CD4-positive, alpha-beta T cell treated with Interleukin-21 for 1 hour (primary cell): ENCODE results near the gene DIAPH2.

ENCODE experiments used
- DNase-seq: peaks from one replicate; pipeline ENCODE4 v3.0.0-alpha.2; 2020

DIAPH2 gene

DNA sequence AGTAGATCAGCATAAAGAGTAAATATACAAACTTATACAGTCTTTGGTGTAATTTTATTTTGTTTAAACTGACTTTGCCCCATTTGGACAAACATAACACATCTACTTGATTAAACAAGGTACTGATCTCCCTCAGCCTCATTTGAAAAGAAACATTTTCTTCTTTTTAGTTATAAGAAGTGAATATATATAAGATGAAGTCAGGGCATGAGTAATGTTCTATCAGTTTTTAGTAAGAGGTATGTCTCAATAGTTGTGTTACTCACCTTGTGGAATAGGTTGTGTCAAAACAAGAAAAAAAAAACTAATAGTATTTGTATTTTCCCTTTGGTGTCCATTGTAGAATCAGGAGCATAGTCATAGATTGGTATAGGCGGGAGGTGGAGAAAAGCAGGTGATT lies 526.4 kb downstream of the DIAPH2 start:
- no peak for DNase-seq

- DNase-seq, result no peak
These were observed 530.5 kb downstream of the DIAPH2 start for GRCh38 chrX:97215186-97215585.

- no peak for DNase-seq
These were observed 539.5 kb downstream of the DIAPH2 start for GRCh38 chrX:97224148-97224547.

- no peak for DNase-seq
These were observed 544.7 kb downstream of the DIAPH2 start for GRCh38 chrX:97229318-97229717.

DNA sequence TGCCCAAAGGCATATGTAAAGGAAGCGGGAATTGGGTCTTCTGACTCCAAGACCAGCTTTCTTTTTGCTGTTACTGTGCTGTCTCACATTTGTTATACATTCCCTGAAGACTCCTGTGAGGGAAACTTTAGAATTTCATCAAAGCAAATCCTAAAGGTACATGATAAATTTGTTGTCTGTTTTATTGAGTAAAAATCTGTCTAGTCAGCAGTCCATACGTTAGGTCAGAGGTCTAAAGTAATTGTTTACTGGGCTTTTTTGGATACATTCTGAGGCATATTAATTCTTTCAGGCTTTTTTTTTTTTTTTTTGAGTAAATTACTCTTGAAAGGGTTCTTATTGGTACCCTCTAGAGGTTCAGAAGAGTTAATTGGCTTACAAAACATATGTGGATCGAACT lies 546.3 kb downstream of the DIAPH2 start:
- no peak for DNase-seq

- DNase-seq, result no peak
These were observed 549.9 kb downstream of the DIAPH2 start for GRCh38 chrX:97234471-97235081.

DNA sequence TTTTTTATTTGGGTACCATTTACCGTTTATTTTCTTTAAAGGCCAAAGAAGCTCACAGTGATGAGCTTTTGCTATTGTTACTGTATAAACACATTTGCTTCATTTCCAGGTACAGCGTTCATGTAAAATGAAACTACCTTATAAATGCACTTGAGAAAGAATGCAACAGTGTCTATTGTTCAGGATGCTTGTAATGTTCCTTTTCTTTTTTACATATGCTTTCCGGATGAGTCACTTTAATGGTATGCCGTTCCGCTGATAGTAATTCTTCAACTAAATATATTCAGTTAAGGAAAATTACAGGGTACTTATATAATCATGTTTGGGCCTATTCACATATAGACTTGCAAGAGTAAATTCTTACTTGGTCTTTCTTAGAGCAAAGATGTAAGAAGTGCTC lies 554.0 kb downstream of the DIAPH2 start:
- no peak for DNase-seq

DNA sequence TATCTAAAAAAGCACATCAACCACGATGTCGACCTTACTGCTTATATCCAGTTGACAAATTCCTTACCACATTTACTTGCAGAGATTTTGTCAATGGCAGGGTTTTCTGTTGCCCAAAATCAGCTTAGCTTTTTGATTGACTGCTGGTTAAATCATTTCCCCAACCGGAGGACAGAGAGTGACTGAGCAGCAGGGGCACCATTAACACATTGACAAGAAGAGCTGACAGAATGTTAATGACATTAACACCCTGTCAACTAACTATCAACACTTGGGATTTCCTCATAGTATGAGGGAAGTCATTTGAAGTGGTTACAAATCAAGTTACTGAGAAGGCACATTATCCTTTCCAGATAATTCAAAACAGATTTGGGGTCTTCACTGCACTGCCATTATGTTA lies 567.5 kb downstream of the DIAPH2 start:
- DNase-seq, result no peak

GRCh38 chrX:97260679-97261078 lies 576.0 kb downstream of the DIAPH2 start:
- DNase-seq, result no peak

DNA sequence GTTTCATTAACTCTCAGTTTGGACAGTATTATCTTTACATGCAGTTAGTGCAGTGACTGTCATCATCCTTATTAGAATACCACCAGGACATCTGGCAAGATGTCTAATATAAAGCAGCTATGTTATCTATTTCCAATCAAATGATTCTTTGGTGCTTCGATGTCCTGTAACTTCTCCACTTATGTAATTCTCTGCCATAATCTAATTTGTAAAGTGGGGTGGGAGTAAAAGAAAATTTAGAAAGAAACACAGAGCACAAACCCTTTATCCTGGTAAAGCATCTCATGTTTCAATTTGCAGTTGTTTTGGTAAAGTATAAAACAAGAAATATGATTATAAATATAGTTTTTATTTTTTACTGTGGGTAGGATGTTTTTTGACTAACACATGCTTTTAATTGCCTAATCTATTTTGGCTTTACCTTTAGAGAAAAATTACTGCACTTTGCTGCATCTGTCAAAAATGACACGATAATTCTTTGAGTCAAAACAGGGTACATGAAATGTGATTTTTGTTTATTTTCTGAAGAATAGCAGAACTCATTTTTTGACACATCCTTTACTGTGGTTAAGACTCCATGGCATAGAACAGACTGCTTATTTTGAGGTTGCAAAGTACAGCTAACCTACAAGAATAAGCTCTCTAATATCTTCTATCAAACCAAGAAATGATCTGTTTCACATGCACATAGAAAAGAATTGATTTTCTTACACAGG lies 581.9 kb downstream of the DIAPH2 start:
- no peak for DNase-seq

DNA sequence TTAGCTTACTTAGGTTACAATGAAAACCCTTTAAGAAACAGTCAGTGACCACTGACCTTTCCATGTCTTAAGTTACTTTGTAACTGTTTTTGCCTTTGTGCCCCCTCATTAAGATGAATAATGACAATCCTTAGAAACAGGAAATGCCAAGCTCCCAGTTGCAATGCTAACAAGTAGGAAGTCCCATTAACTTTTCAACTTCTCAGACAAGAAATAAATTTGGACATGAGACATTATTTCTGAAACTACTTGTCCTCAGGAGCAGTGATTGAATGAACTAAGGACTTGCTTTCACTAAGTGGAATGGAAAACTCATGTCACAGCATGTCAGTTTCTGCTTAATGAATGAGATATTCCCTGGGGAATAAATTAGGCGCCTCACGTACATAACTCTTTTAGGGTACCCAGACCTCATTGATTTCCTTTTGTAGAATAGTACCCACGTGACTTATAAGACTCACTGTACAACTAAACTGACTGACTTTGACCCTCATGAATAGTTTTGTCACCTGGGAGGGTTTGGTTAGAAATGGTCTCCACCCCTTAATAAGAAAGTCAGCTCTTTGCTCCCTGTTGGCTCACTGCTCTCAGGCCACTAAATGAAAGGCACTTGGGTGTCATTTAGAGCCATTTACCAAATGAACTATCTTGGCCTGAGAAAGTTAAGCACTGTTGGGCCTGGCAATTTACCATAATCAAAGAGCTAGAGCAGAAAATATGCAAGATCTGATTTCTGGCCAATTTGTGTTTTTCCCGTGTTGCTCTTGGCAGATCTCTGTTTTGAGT lies 582.9 kb downstream of the DIAPH2 start:
- DNase-seq, result no peak

- no peak for DNase-seq
These were observed 583.6 kb downstream of the DIAPH2 start for GRCh38 chrX:97268182-97268680.

DNA sequence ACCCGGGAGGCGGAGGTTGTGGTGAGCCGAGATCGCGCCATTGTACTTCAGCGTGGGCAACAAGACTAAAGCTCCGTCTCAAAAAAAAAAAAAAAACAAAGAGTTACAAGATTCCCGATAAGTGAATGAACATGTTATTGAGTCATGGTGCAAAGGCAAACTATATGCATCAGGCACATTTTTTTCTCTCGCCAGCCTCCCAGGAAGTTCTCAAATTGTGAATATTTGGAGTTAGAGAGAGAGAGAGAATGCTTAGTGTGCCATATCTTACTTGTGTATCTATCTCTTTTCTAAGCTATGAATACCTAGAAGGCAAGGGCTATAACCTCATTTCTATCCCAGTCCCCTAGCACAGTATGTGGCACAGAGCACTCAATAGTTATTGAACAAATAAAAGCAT lies 599.9 kb downstream of the DIAPH2 start:
- no peak for DNase-seq

DNA sequence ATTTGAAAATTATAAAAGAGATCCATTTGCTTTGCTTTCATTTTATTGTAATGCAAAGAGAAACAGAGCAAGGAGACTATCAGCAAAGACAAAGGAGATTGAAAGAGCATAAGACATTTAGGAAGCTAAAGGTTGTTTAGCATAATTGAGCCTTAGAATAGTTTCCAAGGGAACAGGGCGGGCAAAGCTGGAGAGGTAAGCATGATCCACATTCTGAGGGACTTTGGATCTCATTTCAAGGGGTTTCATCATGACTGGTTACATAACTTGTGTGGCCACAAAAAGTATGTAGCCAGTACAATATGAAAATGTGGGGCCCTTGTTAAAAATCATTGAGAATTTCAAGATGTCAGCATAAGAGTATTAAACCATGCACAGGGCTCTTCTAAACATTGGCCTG lies 605.6 kb downstream of the DIAPH2 start:
- no peak for DNase-seq

GRCh38 chrX:97294041-97294440 lies 609.4 kb downstream of the DIAPH2 start:
- no peak for DNase-seq

- no peak for DNase-seq
These were observed 611.3 kb downstream of the DIAPH2 start for GRCh38 chrX:97295954-97296353.

- DNase-seq, result no peak
These were observed 622.3 kb downstream of the DIAPH2 start for GRCh38 chrX:97306771-97307470.

- no peak for DNase-seq
These were observed 623.5 kb downstream of the DIAPH2 start for GRCh38 chrX:97308171-97308570.

DNA sequence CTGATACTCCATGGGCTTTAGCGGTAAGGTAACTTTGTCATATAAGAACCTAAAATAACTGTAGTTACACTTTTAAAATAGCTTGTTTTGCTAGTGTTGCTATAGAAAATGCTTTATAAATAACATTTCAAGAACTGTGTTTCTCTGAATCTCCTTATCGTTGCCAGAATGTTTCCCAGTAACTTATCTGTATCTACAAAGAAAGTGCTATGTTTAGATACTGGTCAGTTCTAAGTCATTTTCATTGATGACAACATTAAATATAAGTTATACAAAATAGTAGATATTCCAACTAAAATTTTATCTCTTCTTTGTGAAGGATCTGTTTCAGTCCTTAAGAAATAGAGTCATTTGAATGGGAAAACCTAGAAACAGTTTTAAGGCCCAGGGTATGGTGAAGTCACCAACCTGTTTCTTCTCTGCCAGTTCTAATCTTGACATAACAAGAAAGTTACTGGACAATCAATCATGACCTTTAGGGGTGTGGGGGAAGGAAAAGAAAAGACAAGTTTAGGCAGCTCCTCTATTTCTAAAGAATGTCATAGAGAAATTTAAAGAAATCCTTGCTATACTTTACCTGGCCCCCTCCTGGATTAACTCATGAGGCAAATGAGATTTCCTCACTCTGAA lies 625.0 kb downstream of the DIAPH2 start:
- DNase-seq, result no peak

- DNase-seq, result no peak
These were observed 625.7 kb downstream of the DIAPH2 start for GRCh38 chrX:97310373-97310772.

GRCh38 chrX:97311066-97311778 lies 626.6 kb downstream of the DIAPH2 start:
- no peak for DNase-seq

DNA sequence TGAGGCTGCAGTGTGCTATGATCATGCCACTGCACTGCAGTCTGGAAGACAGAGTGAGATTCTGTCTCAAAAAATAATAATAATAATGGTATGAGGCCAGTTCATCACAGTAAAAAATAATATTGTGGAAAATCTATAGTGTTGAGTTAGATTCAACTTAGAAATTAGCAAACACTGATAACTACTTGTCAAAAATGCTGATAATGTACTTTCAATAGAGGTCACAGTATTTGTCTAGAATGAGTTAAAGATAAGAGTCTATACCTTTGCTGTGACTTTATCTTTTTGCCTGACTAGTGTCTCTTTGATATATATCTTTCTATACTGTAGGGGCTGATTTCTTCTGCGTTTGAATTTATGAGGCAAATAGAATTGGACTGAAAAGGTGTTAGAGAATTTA lies 629.7 kb downstream of the DIAPH2 start:
- no peak for DNase-seq
